Mucosa of rectum (tissue), 2 donors: ENCODE measurements around the gene GIGYF2.
A peak's percentile ranks its signal among the peaks of the same experiment; 100 is the strongest.
"Not testable (repeated sequence)": the region's sequence is repeated elsewhere in the genome, so short reads cannot be mapped to it uniquely, and the experiment has no call there.

Experiments used
- H3K27ac ChIP-seq, 2 donors: one replicate each; pipeline ENCODE4 v1.7.0; 2013; ENCODE audit warnings: inconsistent platforms in 2 of 2, low read depth in 2 of 2, low read length in 2 of 2
- H3K27me3 ChIP-seq, 2 donors: one replicate each; pipeline ENCODE4 v1.7.0; 2013; ENCODE audit warnings: low read length in 2 of 2; ENCODE audit not compliant: control insufficient read depth in 2 of 2, insufficient read depth in 2 of 2
- H3K36me3 ChIP-seq, 2 donors: one replicate each; pipeline ENCODE4 v1.7.0; 2013; ENCODE audit warnings: low read length in 2 of 2; ENCODE audit not compliant: control insufficient read depth in 2 of 2, insufficient read depth in 2 of 2
- H3K4me1 ChIP-seq, 2 donors: one replicate each; pipeline ENCODE4 v1.7.0; 2013; ENCODE audit warnings: low read length in 2 of 2, mild to moderate bottlenecking in 1 of 2; ENCODE audit not compliant: control insufficient read depth in 2 of 2, insufficient read depth in 2 of 2
- H3K4me3 ChIP-seq, 2 donors: one replicate each; pipeline ENCODE4 v1.7.0; 2013; ENCODE audit warnings: low read length in 2 of 2
- H3K9ac ChIP-seq, 2 donors: one replicate each; pipeline ENCODE4 v1.7.0; 2013; ENCODE audit warnings: low read length in 2 of 2, low read depth in 1 of 2, mild to moderate bottlenecking in 1 of 2
- H3K9me3 ChIP-seq, 2 donors: one replicate each; pipeline ENCODE4 v1.7.0; 2013; ENCODE audit warnings: low read length in 2 of 2; ENCODE audit not compliant: control insufficient read depth in 2 of 2
- donor health status: healthy.
- donor health status: Normal muscosa, but diverticular disease.

Gene GIGYF2

GRCh38 chr2:232687382-232688160, 9.6 kb upstream of the GIGYF2 start:
- no peaks in the 10 kb centered on the region for H3K4me1 ChIP-seq
- no peak overlapping the region for H3K27ac ChIP-seq
- H3K4me3 ChIP-seq: no peak overlapping the region
- no peak overlapping the region for H3K9ac ChIP-seq
- H3K9me3 ChIP-seq: no peaks in the 10 kb centered on the region
- no peaks in the 10 kb centered on the region for H3K27me3 ChIP-seq
- H3K36me3 ChIP-seq: no peaks in the 10 kb centered on the region

- no peaks in the 10 kb centered on the region for H3K9me3 ChIP-seq
- H3K9ac ChIP-seq: no peak overlapping the region
- no peaks in the 10 kb centered on the region for H3K4me1 ChIP-seq
- H3K27me3 ChIP-seq: no peaks in the 10 kb centered on the region
- no peak overlapping the region for H3K4me3 ChIP-seq
- no peaks in the 10 kb centered on the region for H3K36me3 ChIP-seq
- H3K27ac ChIP-seq: no peak overlapping the region
These were observed 8.9 kb upstream of the GIGYF2 start for GRCh38 chr2:232688201-232688600.

GRCh38 chr2:232689152-232689910, 7.8 kb upstream of the GIGYF2 start:
- H3K9me3 ChIP-seq: no peaks in the 10 kb centered on the region
- H3K4me1 ChIP-seq: no peaks in the 10 kb centered on the region
- no peaks in the 10 kb centered on the region for H3K36me3 ChIP-seq
- no peaks in the 10 kb centered on the region for H3K27me3 ChIP-seq
- no peak overlapping the region for H3K4me3 ChIP-seq
- no peak overlapping the region for H3K9ac ChIP-seq
- H3K27ac ChIP-seq: no peak overlapping the region

- H3K4me3 ChIP-seq, H3K27ac ChIP-seq, H3K4me1 ChIP-seq, H3K27me3 ChIP-seq, H3K9ac ChIP-seq, H3K9me3 ChIP-seq, H3K36me3 ChIP-seq: not testable (repeated sequence)
These were observed 6.0 kb upstream of the GIGYF2 start for GRCh38 chr2:232691117-232691516.

GRCh38 chr2:232693344-232693743, 3.8 kb upstream of the GIGYF2 start:
- no peak overlapping the region for H3K9ac ChIP-seq
- H3K36me3 ChIP-seq: no peaks in the 10 kb centered on the region
- H3K27ac ChIP-seq: no peak overlapping the region
- H3K27me3 ChIP-seq: no peaks in the 10 kb centered on the region
- peaks cover 5% of the 10 kb centered on the region in 2 donors for H3K4me1 ChIP-seq
- H3K4me3 ChIP-seq: no peak overlapping the region
- H3K9me3 ChIP-seq: no peaks in the 10 kb centered on the region

- no peaks in the 10 kb centered on the region for H3K36me3 ChIP-seq
- H3K4me3 ChIP-seq: peak overlapping the region; percentile 78 to 97
- peak overlapping the region; percentile 5 to 98 for H3K9ac ChIP-seq
- H3K27me3 ChIP-seq: no peaks in the 10 kb centered on the region
- H3K9me3 ChIP-seq: no peaks in the 10 kb centered on the region
- peak overlapping the region; percentile 94 to 96 for H3K27ac ChIP-seq
- peaks cover 15 to 16% of the 10 kb centered on the region in 2 donors for H3K4me1 ChIP-seq
These were observed 497 bp upstream of the GIGYF2 start for GRCh38 chr2:232696609-232697058.

- Histone ChIP-seq H3K4me1 (peaks cover 15 to 18% of the 10 kb centered on the region in 2 donors), H3K36me3 (no peaks in the 10 kb centered on the region), H3K4me3 (peak overlapping the region; percentile 96 to 97), H3K9me3 (no peaks in the 10 kb centered on the region), H3K9ac (peak overlapping the region; percentile 96 to 98), H3K27me3 (no peaks in the 10 kb centered on the region), H3K27ac (peak overlapping the region; percentile 94 to 96)
These were observed 628 bp downstream of the GIGYF2 start for GRCh38 chr2:232697807-232698110.

GRCh38 chr2:232698556-232699091, 1.5 kb downstream of the GIGYF2 start:
- Histone ChIP-seq H3K4me1 (peaks cover 15 to 18% of the 10 kb centered on the region in 2 donors), H3K4me3 (peak overlapping the region; percentile 96 to 97)

GRCh38 chr2:232699110-232699509, 2.0 kb downstream of the GIGYF2 start:
- Histone ChIP-seq H3K4me3 (peak overlapping the region in 1 of 2 donors; percentile 96), H3K9ac (no peak overlapping the region), H3K36me3 (peaks cover 0 to 4% of the 10 kb centered on the region in 2 donors), H3K9me3 (no peaks in the 10 kb centered on the region), H3K27ac (no peak overlapping the region), H3K4me1 (peaks cover 15 to 18% of the 10 kb centered on the region in 2 donors), H3K27me3 (no peaks in the 10 kb centered on the region)

More at GRCh38 chr2:232698556-232699091, 1.5 kb downstream of the GIGYF2 start:
- no peaks in the 10 kb centered on the region for H3K9me3 ChIP-seq
- peak overlapping the region; percentile 32 to 98 for H3K9ac ChIP-seq
- H3K36me3 ChIP-seq: peaks cover 0 to 2% of the 10 kb centered on the region in 2 donors
- H3K27me3 ChIP-seq: no peaks in the 10 kb centered on the region
- H3K27ac ChIP-seq: no peak overlapping the region

- Histone ChIP-seq H3K36me3 (peaks cover 0 to 6% of the 10 kb centered on the region in 2 donors), H3K27me3 (no peaks in the 10 kb centered on the region), H3K9ac (no peak overlapping the region), H3K4me1 (peaks cover 15 to 18% of the 10 kb centered on the region in 2 donors), H3K9me3 (no peaks in the 10 kb centered on the region), H3K4me3 (no peak overlapping the region), H3K27ac (no peak overlapping the region)
These were observed 3.0 kb downstream of the GIGYF2 start for GRCh38 chr2:232700154-232700553.
